Activated CD4-positive, alpha-beta T cell treated with anti-CD3 and anti-CD28 coated beads, Interleukin-2, amount 50 U/mL, for 48 hours (primary cell): Measurements from ENCODE around the gene ARHGAP10.
"Not testable (repeated sequence)": the region's sequence is repeated elsewhere in the genome, so short reads cannot be mapped to it uniquely, and the experiment has no call there.

Experiments used
- DNase-seq, 2 experiments: peaks; one replicate each; pipeline ENCODE4 v3.0.0-alpha.2; 2020

ARHGAP10 gene

GRCh38 chr4:147960971-147961370 lies 229.1 kb downstream of the ARHGAP10 start:
- no peak for DNase-seq

- DNase-seq, result no peak
These were observed 232.0 kb downstream of the ARHGAP10 start for GRCh38 chr4:147963839-147964238.

DNA sequence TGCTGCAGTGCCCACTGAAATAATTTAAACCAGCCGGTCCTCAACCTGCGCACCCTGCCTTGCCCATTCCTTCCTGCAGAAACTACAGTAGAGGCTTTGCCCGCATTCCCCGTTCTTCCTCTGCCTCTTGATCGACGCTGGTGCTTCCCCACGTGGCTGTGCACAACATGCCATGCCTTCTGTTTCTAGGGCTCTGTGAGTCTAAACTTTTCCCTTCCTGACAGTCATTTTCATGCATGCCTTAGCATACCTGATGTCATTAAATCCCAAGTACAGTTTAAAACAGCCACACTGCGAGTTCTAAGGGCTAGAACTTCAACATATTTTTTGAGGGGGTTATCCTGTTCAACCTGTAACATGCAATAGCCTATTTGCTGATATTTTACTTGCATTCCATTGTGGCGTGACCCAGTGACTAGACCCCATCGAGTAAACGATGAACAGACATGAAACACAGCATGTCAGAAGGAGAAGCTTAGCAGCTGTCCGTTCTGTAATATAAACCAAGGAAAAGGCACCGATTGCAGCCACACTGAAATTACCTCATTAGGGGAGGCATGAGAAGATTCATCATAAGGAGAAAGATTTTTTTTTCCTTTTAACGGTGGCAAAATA lies 232.5 kb downstream of the ARHGAP10 start:
- no peak for DNase-seq

DNA sequence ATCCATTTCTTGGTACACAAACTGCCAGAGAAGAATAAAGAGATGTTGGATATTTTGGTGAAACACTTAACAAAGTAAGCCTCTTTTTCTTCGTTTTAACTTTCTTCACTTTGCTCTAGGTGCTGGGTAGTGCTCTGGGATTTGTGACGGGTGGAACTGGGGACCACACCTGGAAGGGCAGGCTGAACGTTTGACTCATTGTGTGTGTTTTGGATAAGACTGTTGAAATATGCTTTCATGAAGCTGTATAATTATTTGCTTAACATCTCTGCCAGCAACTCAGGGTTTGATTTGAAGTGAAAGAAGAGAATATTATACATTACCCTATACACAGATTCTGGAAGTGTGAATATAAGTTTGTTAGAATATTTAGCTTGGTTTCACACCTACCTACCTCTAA lies 233.2 kb downstream of the ARHGAP10 start:
- no peak for DNase-seq

GRCh38 chr4:147965873-147966272 lies 234.0 kb downstream of the ARHGAP10 start:
- DNase-seq, result no peak

DNA sequence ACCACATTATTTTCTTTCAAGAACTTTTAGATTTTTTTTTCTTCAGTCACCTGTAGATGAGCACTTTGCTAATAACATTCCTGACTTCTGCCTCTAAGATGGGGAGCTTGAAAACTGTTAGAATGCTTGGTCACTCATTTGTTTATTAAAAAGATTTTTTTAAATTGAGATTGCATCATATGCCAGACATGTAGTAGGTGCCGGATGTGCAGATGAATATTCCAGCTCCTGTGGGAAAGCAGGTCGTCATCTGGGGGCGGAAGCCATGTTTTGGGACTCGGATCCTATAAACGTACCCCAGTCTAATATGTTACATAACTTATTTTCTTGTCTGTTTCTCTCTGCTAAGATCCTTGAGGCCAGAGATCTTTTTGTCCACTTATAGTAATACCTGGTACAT lies 236.8 kb downstream of the ARHGAP10 start:
- DNase-seq, result no peak

- no peak for DNase-seq
These were observed 237.9 kb downstream of the ARHGAP10 start for GRCh38 chr4:147969573-147970385.

- DNase-seq, result no peak
These were observed 239.2 kb downstream of the ARHGAP10 start for GRCh38 chr4:147971116-147971515.

DNA sequence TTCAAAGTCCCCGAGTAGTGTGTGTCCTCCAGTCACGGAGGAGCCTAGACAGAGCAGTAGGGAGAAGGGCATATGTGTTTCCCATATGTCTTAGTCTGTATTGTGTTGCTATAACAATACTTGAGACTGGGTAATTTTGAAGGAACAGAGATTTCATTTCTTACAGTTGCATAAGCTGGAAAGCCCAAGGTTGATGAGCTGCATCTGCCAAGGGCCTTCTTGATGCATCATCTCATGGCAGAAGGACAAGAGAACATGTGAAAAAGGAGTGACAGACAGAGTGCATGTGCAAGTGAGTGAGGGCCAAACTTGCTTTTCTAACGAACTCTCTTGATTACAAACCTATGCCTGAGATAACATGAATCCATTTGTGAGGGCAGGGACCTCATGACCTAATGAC lies 243.4 kb downstream of the ARHGAP10 start:
- no peak for DNase-seq

- DNase-seq, result no peak
These were observed 244.3 kb downstream of the ARHGAP10 start for GRCh38 chr4:147975933-147976928.

DNA sequence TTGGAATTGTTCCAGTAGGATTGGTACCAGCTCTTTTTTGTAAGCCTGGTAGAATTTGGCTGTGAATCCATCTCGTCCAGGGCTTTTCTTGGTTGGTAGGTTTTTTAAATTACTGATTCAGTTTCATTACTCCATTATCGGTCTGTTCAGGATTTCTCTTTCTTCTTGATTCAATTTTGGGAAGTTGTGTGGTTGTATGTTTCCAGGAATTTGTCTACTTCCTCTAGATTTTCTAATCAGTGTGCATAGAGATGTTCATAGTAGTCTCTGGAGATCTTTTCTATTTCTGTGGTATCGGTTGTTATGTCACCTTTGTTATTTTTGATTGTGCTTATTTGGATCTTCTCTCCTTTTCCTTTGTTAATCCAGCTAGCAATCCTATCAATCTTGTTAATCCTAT lies 248.7 kb downstream of the ARHGAP10 start:
- DNase-seq, result no peak

GRCh38 chr4:147981305-147981704 lies 249.4 kb downstream of the ARHGAP10 start:
- DNase-seq, result no peak

DNA sequence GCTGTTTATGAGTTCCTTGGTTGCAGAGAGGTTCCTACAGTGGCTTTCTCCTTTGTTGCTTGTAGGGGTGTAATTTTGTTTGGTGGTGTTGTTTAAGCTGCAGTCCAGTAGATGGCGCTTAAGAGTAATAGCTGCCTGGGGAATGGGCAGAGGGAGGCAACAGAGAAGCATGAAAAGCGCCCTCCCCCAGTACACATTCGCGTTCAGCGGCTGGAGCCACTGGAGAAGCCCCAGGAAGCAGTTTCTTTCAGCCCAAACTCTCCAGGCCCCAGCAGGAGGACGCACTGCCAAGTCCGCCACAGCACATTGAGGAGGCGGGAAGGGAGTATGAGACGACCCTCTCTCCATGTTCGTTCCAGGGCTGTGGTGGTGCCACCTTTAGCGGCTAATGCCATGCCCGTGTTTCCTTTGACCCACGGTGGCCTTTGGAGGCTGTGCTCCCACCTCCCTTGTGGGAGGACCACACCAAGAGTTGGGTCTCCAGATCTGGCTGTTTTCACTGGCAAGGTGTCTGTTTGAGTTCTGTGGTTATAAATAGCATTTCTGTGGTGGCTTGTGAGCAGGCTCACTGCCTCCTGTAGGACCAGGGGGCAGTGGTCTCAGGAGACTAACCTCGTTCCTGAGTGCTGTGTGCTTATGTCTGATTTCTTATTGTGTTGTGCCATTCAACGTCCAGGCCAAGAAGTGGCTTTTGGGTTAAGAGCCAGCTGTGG lies 252.3 kb downstream of the ARHGAP10 start:
- DNase-seq, result peak; percentile 7 to 15

- no peak for DNase-seq
These were observed 252.9 kb downstream of the ARHGAP10 start for GRCh38 chr4:147984778-147985138.

DNA sequence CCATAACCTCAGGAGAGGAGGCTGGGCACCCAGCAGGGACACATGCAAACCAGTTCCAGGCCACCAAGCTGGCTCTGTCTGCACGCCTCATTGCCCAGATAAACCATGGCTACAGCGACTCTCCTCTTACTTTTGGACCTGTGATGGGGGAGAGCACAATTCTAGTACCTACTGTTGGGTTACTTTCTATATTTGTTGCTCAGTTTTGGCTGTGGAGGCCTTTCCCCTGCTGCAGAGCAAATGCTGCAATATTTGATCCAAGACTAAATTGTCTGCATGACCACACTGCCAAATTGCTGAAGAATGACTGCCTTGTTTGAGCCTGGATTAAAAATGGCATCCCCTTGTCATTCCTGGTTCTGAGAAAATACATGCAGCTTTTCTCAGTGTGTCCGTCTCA lies 253.5 kb downstream of the ARHGAP10 start:
- no peak for DNase-seq

GRCh38 chr4:147987252-147987651 lies 255.4 kb downstream of the ARHGAP10 start:
- no peak for DNase-seq

DNA sequence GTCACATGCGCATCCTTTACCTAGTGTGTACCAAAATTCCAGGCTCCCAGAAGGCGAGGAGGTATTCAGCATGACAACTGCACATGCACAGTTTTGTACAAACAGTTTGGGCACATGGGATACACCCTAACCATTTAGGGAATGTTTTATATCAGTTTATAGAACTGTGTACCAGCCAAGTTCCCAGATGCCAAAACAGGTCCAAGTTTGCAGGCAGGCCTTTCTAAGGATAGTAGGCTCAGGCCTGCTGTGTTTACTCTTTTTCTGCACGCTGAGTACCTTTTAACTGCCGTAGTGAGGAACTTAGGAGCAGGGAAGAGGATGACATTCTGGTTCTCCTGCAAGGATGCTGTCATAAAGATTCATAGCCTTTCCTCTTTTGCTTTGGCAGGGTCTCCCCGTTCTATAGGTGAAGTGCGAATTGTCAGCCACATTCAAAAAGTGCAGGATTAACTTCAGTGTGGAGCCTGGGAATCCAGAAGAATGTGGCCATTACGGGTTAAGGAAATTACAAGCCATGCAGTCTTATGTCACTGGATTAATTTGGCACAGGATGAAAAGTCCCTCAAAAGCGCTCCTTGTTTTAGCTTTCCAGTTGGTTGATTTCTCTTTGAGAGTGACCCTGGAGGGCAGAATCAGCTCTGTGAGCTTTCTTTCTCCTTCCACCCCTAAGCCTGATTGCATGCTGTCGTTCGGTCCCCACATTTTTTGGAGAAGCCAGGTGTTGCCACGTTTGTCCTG lies 259.8 kb downstream of the ARHGAP10 start:
- no peak for DNase-seq

DNA sequence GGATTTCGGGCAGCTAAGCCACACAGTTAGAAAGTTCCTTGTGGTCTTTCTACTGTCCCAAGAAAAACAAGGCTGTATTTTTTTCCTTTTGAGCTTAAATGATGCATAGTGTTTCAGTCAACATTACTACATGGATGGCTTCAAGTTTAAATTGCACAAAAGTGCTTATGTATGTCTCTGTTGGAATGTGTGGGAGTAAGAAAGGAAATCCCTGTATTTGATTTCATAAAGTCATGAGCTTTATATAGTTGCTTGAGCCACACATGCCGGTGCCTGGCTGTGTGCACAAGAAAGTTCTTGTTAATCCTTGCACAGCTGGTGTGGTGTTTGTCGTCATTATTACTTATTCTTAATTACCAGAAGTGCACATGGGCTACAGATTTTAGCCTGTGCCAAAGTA lies 262.2 kb downstream of the ARHGAP10 start:
- no peak for DNase-seq

DNA sequence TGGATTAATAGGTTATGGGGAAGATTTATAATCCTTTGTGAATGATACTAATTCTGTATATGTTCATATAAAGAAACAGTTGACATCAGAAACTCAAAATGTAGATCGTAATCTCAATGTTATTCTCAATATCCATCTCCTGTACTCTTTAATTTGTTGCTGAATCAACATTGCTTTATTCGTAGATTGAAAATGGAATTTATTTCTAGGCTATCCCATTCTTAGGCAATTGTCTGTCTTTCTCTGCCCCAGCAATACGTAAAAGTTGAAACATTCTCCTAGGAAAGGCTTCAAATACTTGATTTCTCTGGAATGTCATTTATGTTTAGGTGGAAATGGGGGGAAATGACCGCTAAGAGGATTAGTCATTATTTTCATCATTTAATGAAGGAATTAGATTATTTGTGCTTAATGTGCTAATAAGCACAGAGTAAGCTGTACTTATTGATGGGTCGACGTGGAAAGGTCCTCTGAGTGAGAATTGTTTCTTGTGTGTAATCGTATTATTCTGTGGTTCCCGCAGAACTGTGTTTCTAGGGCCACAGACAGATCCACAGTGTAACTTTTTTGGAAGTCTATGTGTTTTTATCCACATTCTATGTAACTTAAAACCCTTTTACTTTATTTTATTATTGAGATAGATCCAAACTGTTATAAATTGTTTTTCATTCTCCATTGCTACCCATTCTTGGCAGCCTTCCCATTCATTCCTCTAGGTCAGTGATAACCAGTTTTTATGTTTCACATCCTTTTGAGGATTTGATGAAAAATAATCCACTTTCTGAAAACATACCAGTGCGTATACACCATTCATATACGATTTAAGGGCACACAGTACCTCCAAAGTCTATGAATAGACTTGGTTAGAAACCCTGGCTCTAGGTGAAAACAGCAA lies 262.9 kb downstream of the ARHGAP10 start:
- DNase-seq, result no peak

DNA sequence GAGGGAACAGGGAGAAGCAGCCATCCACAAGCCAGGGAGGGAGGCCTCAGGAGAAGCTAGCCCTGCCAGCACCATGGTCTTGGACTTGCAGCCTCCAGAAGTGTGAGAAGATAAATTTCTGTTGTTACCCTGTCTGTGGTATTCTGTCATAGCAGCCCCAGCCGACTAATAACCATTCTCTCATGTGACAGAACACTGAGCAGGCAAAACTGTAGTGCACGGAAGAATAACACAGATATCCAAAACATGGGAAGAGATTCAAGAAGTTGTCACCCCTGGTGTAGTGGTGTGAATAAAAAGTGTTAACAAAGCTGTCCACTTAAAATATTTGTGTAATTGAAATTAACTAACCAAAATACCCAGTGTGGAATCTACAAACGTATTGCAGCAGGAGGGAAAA lies 265.0 kb downstream of the ARHGAP10 start:
- DNase-seq, result no peak

DNA sequence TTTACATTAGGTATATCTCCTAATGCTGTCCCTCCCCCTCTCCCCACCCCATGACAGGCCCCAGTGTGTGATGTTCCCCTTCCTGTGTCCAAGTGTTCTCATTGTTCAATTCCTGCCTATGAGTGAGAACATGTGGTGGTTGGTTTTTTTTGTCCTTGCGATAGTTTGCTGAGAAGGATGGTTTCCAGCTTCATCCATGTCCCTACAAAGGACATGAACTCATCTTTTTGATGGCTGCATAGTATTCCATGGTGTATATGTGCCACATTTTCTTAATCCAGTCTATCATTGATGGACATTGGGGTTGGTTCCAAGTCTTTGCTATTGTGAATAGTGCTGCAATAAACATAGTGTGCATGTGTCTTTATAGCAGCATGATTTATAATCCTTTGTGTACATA lies 268.1 kb downstream of the ARHGAP10 start:
- not testable (repeated sequence) for DNase-seq
